PC-3 (cell line): ENCODE measurements around the gene PLIN5. TPM values are rescaled to one million over a fixed set of nuclear protein-coding genes. Genes with fewer than 3 reads are reported as not detected.

Experiments
- ATAC-seq: fragments of 200-7000 bp; cut with Tn5 transposase; 2 replicates; pipeline ENCODE4 v1.9.1; 2020; ENCODE audit warnings: mild to moderate bottlenecking, moderate library complexity
- BruUV-seq: library from RNA; stranded (reverse); fragments of 400-500 nt; replicated peaks from 2 replicates; lab custom pipeline; 2021; lab: Mats Ljungman, UMichigan
- CTCF ChIA-PET: fragments of 300-600 bp; sonication (Branson Sonifier 250); formaldehyde crosslinking; loops from one replicate; lab custom pipeline; 2022; ENCODE audit warnings: antibody characterized with exemption; lab: Charles Lee
- POLR2A ChIA-PET: fragments of 300-600 bp; sonication (Branson Sonifier 250); formaldehyde crosslinking; loops from one replicate; lab custom pipeline; 2022; ENCODE audit warnings: antibody characterized with exemption; ENCODE audit not compliant: unreplicated experiment; lab: Charles Lee
- DNase-seq: peaks from one replicate; pipeline ENCODE4 v3.0.0-alpha.2; 2015
- H2AFZ ChIP-seq: fragments of 300-600 bp; sonication (generic); 2 replicates; pipeline ENCODE4 v1.6.0; 2016; ENCODE audit warnings: antibody characterized with exemption, low read length
- H3F3A ChIP-seq: fragments of 300-600 bp; sonication (generic); one replicate; pipeline ENCODE4 v1.6.0; 2017; ENCODE audit warnings: antibody characterized with exemption, low read length, control low read depth, mild to moderate bottlenecking; ENCODE audit not compliant: unreplicated experiment
- H3K27ac ChIP-seq: fragments of 300-600 bp; sonication (generic); 2 replicates; pipeline ENCODE4 v1.5.1; 2016; ENCODE audit warnings: mild to moderate bottlenecking, low read length
- H3K27me3 ChIP-seq: fragments of 300-600 bp; sonication (generic); 2 replicates; pipeline ENCODE4 v1.6.1; 2016; ENCODE audit warnings: low read length, mixed read lengths
- H3K36me3 ChIP-seq: fragments of 300-600 bp; sonication (generic); 2 replicates; pipeline ENCODE4 v1.6.1; 2016; ENCODE audit warnings: low read depth, mixed run types, low read length, mixed read lengths
- H3K4me1 ChIP-seq: fragments of 300-600 bp; sonication (generic); 2 replicates; pipeline ENCODE4 v1.5.1; 2016; ENCODE audit warnings: low read length; ENCODE audit not compliant: insufficient read depth
- H3K4me2 ChIP-seq: fragments of 300-600 bp; sonication (generic); 2 replicates; pipeline ENCODE4 v1.6.0; 2016; ENCODE audit warnings: low read length
- H3K4me3 ChIP-seq: fragments of 300-600 bp; sonication (generic); 2 replicates; pipeline ENCODE4 v1.5.1; 2016; ENCODE audit warnings: mild to moderate bottlenecking, low read length, mixed read lengths
- H3K79me2 ChIP-seq: fragments of 300-600 bp; sonication (generic); 2 replicates; pipeline ENCODE4 v1.6.1; 2017; ENCODE audit warnings: low read length, mixed read lengths
- H3K9ac ChIP-seq: fragments of 300-600 bp; sonication (generic); 2 replicates; pipeline ENCODE4 v1.6.0; 2016; ENCODE audit warnings: mild to moderate bottlenecking, low read length
- H3K9me2 ChIP-seq: fragments of 300-600 bp; sonication (generic); replicated peaks from 2 replicates; pipeline ENCODE4 v1.6.1; 2016; ENCODE audit warnings: mixed run types, low read length, mixed read lengths
- H3K9me3 ChIP-seq: fragments of 300-600 bp; sonication (generic); 2 replicates; pipeline ENCODE4 v1.6.1; 2016; ENCODE audit warnings: low read length, mixed read lengths
- H4K20me1 ChIP-seq: fragments of 300-600 bp; sonication (generic); 2 replicates; pipeline ENCODE4 v1.6.1; 2016; ENCODE audit warnings: low read length, mixed read lengths
- EZH2 ChIP-seq: fragments of 300-600 bp; sonication (generic); IDR thresholded peaks from one replicate; pipeline ENCODE4 v1.6.1; 2017; ENCODE audit warnings: antibody characterized with exemption, mild to moderate bottlenecking, low read length; ENCODE audit not compliant: unreplicated experiment
- EZH2phosphoT487 ChIP-seq: fragments of 300-600 bp; sonication (generic); IDR thresholded peaks from 2 replicates; pipeline ENCODE4 v1.6.1; 2018; ENCODE audit warnings: mild to moderate bottlenecking, antibody characterized with exemption, low read length, borderline replicate concordance
- intact Hi-C: fragments of 100-400 bp; cut with micrococcal nuclease; formaldehyde crosslinking; loops from 2 replicates; pipeline ENCODE4 v1.9.0; 2023
- total RNA-seq: library from RNA; depleted of rRNA; stranded (reverse); fragments of >200 nt; gene quantifications from 2 replicates; pipeline ENCODE4 v1.2.3, GENCODE V29; 2014
- TF ChIP-seq, protein P1 (sequence below): fragments of 300-600 bp; sonication (generic); conservative IDR thresholded peaks from 2 replicates; pipeline ENCODE4 v1.5.1; 2017; ENCODE audit warnings: antibody characterized with exemption, low read depth, mild to moderate bottlenecking, low read length

Gene PLIN5
- total RNA-seq, 1 experiment from 2014 or later, result 1.2 TPM

DNA sequence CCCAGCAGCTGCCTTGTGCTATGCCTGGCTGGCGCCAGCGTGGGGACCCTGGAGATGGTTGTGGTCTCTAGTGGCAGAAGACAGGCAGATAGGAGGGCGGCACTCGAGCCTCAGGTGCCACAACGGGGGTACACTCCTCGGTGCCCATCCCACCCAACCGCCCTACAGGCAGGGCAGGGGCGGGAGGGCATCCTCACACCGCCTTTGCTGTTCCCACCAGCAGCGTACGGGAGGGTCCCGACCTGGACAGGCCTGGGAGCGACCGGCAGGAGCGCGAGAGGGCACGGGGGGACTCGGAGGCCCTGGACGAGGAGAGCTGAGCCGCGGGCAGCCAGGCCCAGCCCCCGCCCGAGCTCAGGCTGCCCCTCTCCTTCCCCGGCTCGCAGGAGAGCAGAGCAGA is 33.3 kb downstream of the PLIN5 start:
- Histone ChIP-seq H3K27me3 (no peaks in the 10 kb centered on the region), H3F3A (no peaks in the 10 kb centered on the region), H3K27ac (no peak overlapping the region), H3K79me2 (no peaks in the 10 kb centered on the region), H3K4me3 (no peak overlapping the region), H3K9me3 (no peaks in the 10 kb centered on the region), H3K4me2 (no peak overlapping the region), H4K20me1 (no peaks in the 10 kb centered on the region), H3K9ac (no peak overlapping the region), H2AFZ (no peak overlapping the region), H3K4me1 (peaks cover 6% of the 10 kb centered on the region), H3K36me3 (peaks cover 5% of the 10 kb centered on the region; the same call in 1 of the 2 replicates), H3K9me2 (no peaks in the 10 kb centered on the region)
- ATAC-seq, result no peak
- no TSS peak for BruUV-seq
- no peak for DNase-seq
- CTCF ChIA-PET, result no interaction called here
- POLR2A ChIA-PET, result no interaction called here
- TF ChIP-seq EZH2phosphoT487 (no peak), EZH2 (no peak)
- TF ChIP-seq, protein P1, sequence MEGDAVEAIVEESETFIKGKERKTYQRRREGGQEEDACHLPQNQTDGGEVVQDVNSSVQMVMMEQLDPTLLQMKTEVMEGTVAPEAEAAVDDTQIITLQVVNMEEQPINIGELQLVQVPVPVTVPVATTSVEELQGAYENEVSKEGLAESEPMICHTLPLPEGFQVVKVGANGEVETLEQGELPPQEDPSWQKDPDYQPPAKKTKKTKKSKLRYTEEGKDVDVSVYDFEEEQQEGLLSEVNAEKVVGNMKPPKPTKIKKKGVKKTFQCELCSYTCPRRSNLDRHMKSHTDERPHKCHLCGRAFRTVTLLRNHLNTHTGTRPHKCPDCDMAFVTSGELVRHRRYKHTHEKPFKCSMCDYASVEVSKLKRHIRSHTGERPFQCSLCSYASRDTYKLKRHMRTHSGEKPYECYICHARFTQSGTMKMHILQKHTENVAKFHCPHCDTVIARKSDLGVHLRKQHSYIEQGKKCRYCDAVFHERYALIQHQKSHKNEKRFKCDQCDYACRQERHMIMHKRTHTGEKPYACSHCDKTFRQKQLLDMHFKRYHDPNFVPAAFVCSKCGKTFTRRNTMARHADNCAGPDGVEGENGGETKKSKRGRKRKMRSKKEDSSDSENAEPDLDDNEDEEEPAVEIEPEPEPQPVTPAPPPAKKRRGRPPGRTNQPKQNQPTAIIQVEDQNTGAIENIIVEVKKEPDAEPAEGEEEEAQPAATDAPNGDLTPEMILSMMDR, result no peak
- intact Hi-C loops, result no loop called here

DNA sequence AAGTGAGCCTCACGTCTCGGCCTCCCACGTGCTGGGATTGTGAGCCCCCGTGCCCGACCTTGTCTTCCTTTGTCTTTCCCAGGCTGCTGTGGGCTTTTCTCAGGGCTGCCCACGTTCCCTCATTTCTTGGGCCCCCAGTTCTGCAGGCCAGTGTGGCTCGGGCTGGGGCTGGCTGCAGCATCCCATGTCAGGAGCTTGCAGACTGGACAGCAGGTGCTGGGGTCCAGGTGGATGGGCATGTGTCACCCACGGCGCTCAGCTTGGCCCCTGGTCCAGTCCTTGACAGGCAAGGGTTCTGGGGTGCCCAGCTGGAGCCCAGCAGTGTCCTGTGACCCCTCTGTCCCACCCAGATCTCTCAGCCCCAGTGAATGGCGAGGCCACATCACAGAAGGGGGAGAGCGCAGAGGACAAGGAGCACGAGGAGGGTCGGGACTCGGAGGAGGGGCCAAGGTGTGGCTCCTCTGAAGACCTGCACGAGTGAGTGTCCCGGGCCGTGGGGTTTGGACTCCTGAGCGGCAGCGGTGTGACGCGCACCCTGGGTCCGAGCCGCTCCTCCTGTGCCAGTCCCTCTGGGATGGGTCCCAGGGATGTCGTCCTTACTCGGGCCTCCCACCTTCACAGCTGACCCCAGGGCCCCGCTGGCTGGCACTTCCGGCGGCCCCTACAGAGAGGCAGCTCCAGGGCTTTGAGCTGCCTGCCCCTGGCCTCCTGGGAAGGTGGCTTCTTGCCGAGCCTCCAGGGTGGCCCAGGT is 34.0 kb downstream of the PLIN5 start:
- H4K20me1 ChIP-seq, result no peaks in the 10 kb centered on the region
- DNase-seq (no peak), ATAC-seq (no peak)
- H3K4me3 ChIP-seq, result no peak overlapping the region
- H3K9me3 ChIP-seq, result no peaks in the 10 kb centered on the region
- TF ChIP-seq EZH2 (no peak), EZH2phosphoT487 (no peak)
- TF ChIP-seq, protein P1, result no peak
- H3K4me2 ChIP-seq, result no peak overlapping the region
- H2AFZ ChIP-seq, result no peak overlapping the region
- intact Hi-C loops, result no loop called here
- POLR2A ChIA-PET, result no interaction called here
- CTCF ChIA-PET, result no interaction called here
- H3F3A ChIP-seq, result no peaks in the 10 kb centered on the region
- no peaks in the 10 kb centered on the region for H3K79me2 ChIP-seq
- no peak overlapping the region for H3K27ac ChIP-seq
- H3K4me1 ChIP-seq, result no peaks in the 10 kb centered on the region
- no peak overlapping the region for H3K9ac ChIP-seq
- peaks cover 5% of the 10 kb centered on the region; the same call in 1 of the 2 replicates for H3K36me3 ChIP-seq
- BruUV-seq, result no TSS peak
- no peaks in the 10 kb centered on the region for H3K27me3 ChIP-seq
- H3K9me2 ChIP-seq, result no peaks in the 10 kb centered on the region

DNA sequence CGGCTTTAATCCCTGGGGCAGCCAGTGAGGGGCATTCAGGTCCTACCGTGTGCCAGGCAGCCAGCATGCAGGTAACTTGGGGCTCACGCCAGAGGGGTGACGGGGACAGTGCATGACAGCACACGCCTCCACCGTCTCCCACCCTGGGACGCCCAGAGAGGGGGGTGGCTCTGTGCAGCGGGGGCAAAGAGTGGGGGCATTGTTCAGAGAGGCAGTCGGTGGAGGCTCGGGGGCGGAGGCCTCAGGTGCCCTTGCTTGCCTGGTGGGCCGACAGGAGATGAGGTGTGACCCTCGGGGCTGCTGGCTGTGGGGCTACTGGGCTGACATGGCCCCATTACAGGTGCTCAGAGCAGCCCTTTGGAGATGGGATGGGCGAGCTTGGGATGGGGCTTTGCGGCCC is 35.2 kb downstream of the PLIN5 start:
- CTCF ChIA-PET, result no interaction called here
- no TSS peak for BruUV-seq

More for the DNA sequence above, 35.2 kb downstream of the PLIN5 start:
- DNase-seq, result no peak
- H4K20me1 ChIP-seq, result no peaks in the 10 kb centered on the region
- H3F3A ChIP-seq, result no peaks in the 10 kb centered on the region
- no peaks in the 10 kb centered on the region for H3K4me1 ChIP-seq
- intact Hi-C loops, result no loop called here
- no peak overlapping the region for H3K4me2 ChIP-seq
- H2AFZ ChIP-seq, result no peak overlapping the region
- no peaks in the 10 kb centered on the region for H3K27me3 ChIP-seq
- no peaks in the 10 kb centered on the region for H3K79me2 ChIP-seq
- H3K9me3 ChIP-seq, result no peaks in the 10 kb centered on the region
- TF ChIP-seq EZH2phosphoT487, result no peak
- TF ChIP-seq, protein P1, result no peak
- TF ChIP-seq EZH2, result no peak
- H3K4me3 ChIP-seq, result no peak overlapping the region
- POLR2A ChIA-PET, result no interaction called here
- no peak overlapping the region for H3K27ac ChIP-seq
- peaks cover 5% of the 10 kb centered on the region; the same call in 1 of the 2 replicates for H3K36me3 ChIP-seq
- ATAC-seq, result no peak
- H3K9me2 ChIP-seq, result no peaks in the 10 kb centered on the region
- no peak overlapping the region for H3K9ac ChIP-seq
